Stomach smooth muscle (tissue), 2 donors: ENCODE data around the gene ABCC1.

Source experiments
- H3K27ac ChIP-seq: one replicate; pipeline ENCODE4 v1.7.0; 2013; ENCODE audit warnings: mild to moderate bottlenecking, low read length, inconsistent platforms
- H3K27me3 ChIP-seq, 2 donors: one replicate each; pipeline ENCODE4 v1.7.0; 2013; ENCODE audit warnings: low read length in 2 of 2; ENCODE audit not compliant: insufficient read depth in 2 of 2, control insufficient read depth in 1 of 2
- H3K36me3 ChIP-seq, 2 donors: one replicate each; pipeline ENCODE4 v1.7.0; 2013; ENCODE audit warnings: low read length in 2 of 2; ENCODE audit not compliant: control insufficient read depth in 2 of 2, insufficient read depth in 2 of 2
- H3K4me1 ChIP-seq: one replicate; pipeline ENCODE4 v1.7.0; 2013; ENCODE audit warnings: low read length; ENCODE audit not compliant: control insufficient read depth, insufficient read depth
- H3K4me3 ChIP-seq, 2 donors: one replicate each; pipeline ENCODE4 v1.7.0; 2013; ENCODE audit warnings: low read length in 2 of 2
- H3K9ac ChIP-seq, 2 donors: one replicate each; pipeline ENCODE4 v1.7.0; 2013; ENCODE audit warnings: low read length in 2 of 2, mild to moderate bottlenecking in 1 of 2
- H3K9me3 ChIP-seq, 2 donors: one replicate each; pipeline ENCODE4 v1.7.0; 2013; ENCODE audit warnings: low read length in 2 of 2; ENCODE audit not compliant: control insufficient read depth in 2 of 2
- donor health status: healthy.
- donor health status: Pancreatic carcinoma.

Gene ABCC1

DNA sequence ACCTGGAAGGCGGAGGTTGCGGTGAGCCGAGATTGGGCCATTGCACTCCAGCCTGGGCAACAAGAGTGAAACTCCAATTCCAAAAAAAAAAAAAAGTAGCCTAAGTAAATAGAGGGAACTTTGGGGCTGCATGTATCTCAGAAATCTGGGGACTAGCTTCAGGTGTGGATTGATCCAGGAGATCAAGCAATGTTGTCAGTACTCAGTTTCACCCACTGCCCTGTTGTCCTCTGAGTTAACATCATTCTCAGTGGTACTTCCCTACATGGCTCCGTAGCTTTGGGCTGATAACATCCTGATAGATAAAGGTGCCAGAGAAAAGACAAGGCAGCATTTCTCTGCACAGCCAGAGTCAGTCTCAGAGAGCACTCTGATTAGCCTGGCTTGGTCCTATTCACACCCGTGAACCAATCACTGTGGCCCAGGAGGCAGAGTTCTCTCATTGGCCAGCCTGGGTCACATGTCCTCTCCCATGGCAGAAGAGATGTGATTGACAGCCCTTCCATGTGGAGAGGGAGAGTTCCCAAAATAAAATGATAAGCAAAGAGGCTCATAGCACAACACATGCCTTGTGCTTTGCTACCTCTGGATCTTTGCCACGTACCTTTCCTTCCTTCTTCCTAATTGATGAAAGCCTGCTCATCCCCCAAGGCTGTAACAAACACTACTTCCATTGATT is 99.6 kb downstream of the ABCC1 start:
- Histone ChIP-seq H3K4me3 (no peak overlapping the region), H3K27ac (peak overlapping the region; percentile 37), H3K36me3 (peaks cover 36 to 59% of the 10 kb centered on the region in 2 donors), H3K9me3 (no peaks in the 10 kb centered on the region), H3K4me1 (peaks cover 11% of the 10 kb centered on the region), H3K9ac (no peak overlapping the region), H3K27me3 (no peaks in the 10 kb centered on the region)

DNA sequence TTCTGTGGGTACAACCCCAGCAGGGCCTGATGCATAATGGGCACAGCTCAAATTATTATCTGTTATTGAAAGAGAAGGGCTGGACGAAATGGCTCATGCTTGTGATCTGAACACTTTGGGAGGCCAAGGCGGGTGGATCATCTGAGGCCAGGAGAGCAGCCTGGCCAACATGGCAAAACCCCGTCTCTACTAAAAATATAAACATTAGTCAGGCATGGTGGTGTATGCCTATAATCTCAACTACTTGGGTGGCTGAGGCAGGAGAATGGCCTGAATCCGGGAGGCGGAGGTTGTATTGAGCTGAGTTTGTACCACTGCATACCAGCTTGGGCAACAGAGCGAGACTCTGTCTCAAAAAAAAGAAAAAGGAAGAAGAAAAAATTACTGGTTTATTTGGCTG is 100.7 kb downstream of the ABCC1 start:
- Histone ChIP-seq H3K9me3 (no peaks in the 10 kb centered on the region), H3K4me1 (peaks cover 11% of the 10 kb centered on the region), H3K27me3 (no peaks in the 10 kb centered on the region), H3K4me3 (no peak overlapping the region), H3K36me3 (peaks cover 36 to 51% of the 10 kb centered on the region in 2 donors), H3K27ac (peak overlapping the region; percentile 18), H3K9ac (no peak overlapping the region)

DNA sequence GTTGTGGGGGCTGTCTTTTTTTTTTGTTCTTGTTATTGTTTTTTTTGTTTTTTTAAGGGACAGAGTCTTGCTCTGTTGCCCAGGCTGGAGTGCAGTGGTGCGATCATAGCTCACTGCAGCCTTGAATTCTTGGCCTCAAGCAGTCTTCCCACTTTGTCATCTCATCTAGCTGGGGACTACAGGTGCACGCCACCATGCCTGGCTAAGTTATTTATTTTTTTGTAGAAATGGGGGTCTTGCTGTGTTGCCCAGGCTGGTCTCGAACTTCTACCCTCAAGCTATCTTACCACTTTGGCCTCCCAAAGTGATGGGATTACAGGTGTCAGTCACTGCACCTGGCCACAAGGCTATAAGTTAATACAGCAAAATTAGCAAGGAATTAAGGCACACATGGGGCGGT is 101.7 kb downstream of the ABCC1 start:
- Histone ChIP-seq H3K4me1 (peaks cover 6% of the 10 kb centered on the region), H3K27ac (no peak overlapping the region), H3K36me3 (peaks cover 29 to 46% of the 10 kb centered on the region in 2 donors), H3K4me3 (no peak overlapping the region), H3K9ac (no peak overlapping the region), H3K9me3 (no peaks in the 10 kb centered on the region), H3K27me3 (no peaks in the 10 kb centered on the region)

DNA sequence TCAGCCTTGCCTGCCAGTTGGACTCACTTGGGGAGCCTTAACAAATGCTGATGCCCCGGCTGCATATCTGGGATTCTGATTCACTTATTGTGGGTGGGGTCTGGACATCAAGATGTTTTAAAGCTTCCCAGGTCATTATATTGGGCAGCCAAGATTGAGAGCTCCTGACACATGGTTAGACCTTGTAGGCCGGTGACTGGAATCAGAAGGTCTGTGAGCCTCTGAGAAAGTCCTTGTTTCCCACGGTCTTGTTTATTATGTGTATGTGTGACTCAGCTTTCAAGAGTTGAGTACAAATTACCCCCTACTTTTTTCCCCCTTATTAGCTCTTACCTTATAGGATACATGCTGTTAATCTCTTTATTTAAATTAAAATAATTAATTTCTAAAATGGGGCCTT is 103.5 kb downstream of the ABCC1 start:
- Histone ChIP-seq H3K9ac (no peak overlapping the region), H3K36me3 (peaks cover 27 to 40% of the 10 kb centered on the region in 2 donors), H3K4me3 (no peak overlapping the region), H3K27me3 (no peaks in the 10 kb centered on the region), H3K4me1 (peaks cover 9% of the 10 kb centered on the region), H3K27ac (no peak overlapping the region), H3K9me3 (no peaks in the 10 kb centered on the region)

DNA sequence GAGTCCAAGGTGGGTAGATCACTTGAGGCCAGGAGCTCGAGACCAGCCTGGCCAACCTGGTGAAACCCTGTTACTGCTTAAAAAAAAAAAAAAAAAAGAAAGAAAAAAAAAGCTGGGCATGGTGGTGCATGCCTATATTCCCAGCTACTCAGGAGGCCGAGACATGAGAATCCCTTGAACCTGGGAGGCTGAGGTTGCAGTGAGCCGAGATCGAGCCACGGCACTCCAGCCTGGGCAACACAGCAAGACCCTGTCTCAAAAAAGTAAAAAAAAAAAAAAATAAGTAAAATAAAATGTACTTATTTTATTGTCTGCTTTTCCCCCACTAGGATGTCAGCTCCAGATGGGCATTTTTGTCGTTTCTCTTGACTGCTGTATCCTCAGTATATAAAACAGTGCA is 107.7 kb downstream of the ABCC1 start:
- Histone ChIP-seq H3K9ac (no peak overlapping the region), H3K36me3 (peaks cover 13 to 18% of the 10 kb centered on the region in 2 donors), H3K4me1 (peaks cover 37% of the 10 kb centered on the region), H3K27me3 (no peaks in the 10 kb centered on the region), H3K9me3 (no peaks in the 10 kb centered on the region), H3K4me3 (no peak overlapping the region), H3K27ac (peak overlapping the region; percentile 87)

DNA sequence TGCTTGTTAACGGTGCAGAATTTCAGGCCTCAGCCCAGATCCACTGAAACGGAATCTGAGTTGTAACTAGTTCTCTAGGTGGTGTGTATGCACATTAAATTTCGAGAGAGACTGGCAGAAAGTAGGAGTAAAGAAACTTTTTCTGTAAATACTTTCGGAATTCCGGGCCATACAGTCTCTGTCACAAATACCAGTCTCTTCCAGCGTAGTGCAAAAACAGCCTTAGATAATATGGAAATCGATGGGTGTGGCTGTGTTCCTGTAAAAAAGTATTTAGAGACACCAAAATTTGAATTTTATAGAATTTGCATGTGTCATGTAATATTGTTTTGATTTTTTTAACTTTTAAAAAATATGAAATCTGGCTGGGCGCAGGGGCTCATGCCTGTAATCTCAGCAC is 109.7 kb downstream of the ABCC1 start:
- Histone ChIP-seq H3K4me1 (peaks cover 48% of the 10 kb centered on the region), H3K9ac (no peak overlapping the region), H3K27me3 (no peaks in the 10 kb centered on the region), H3K36me3 (peaks cover 6 to 8% of the 10 kb centered on the region in 2 donors), H3K27ac (peak overlapping the region; percentile 87), H3K4me3 (no peak overlapping the region), H3K9me3 (no peaks in the 10 kb centered on the region)

DNA sequence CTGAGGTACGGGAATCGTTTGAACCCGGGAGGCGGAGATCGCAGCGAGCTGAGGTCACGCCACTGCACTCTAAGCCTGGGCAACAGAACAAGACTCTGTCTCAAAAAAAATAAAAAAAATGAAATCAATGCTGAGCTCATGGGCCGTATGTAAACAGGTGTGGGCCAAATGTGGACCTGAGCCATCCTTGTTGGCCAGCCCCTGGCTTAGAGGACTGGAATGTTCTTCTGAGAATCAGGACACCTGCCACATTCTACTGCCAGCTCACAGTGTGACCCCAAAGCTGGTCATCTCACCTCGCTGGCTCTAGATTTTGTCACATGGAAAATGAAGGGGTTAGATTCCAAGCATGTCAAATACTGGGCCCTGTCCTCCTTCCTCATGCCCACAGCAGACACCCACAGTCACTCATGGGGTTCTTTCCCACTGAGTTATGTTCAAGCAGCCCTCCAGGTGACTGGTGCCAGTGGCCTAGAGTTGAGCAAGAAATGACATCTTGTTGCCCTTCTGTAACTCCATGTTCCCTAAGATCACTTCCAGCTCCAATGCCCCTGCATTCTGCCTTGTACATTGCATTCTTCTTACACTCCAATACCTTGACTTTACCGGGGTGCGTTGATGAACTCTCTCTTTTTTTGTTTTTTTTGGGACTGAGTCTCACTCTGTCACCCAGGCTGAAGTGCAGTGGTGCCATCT is 110.6 kb downstream of the ABCC1 start:
- Histone ChIP-seq H3K4me3 (no peak overlapping the region), H3K36me3 (peaks cover 4 to 8% of the 10 kb centered on the region in 2 donors), H3K9ac (peak overlapping the region in 1 of 2 donors; percentile 28), H3K27me3 (no peaks in the 10 kb centered on the region), H3K27ac (peak overlapping the region; percentile 87), H3K4me1 (peaks cover 57% of the 10 kb centered on the region), H3K9me3 (no peaks in the 10 kb centered on the region)

DNA sequence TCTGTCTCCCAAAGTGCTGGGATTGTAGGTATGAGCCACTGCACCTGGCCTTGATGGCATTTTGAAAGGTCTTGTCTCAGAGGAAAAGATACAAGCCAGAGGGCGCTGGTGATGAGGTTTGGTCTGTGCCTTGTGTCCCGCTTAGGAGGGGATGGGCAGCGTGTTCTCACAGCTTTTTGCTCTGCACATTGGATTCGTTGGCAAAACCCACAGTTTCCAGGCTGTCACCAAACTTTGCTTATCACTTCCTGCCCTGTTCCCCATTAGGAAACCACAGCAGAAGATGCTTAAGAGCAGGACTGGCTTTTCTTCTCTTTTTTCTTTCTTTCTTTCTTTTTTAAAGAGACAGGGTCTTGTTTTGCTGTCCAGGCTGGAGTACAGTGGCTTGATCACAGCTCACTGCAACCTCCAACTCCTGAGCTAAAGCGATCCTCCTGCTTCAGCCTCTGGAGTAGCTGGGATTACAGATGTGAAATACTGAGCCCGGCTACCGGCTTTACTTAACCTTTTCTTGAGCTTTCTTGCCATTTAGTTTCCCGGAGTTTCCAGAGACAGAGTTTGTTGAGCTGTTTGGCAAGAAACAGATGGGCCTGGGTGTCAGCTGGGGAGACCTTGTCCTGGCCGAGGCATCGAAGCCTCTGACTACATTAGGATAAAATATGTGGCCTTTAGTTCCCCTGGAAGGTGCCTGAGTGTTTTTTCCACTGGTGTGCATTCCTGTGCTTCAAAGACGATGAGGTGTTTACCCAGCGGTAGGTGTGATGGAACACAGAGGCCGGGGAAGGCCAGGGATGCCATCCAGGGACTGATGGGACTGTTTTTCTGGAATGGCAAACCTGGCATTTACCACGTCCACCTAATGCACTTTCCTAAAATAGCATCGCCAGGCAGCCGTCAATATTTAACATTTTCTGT is 112.9 kb downstream of the ABCC1 start:
- Histone ChIP-seq H3K27ac (peak overlapping the region; percentile 87), H3K4me3 (peak overlapping the region in 1 of 2 donors; percentile 15), H3K4me1 (peaks cover 64% of the 10 kb centered on the region), H3K9me3 (no peaks in the 10 kb centered on the region), H3K9ac (peak overlapping the region; percentile 21 to 56), H3K36me3 (no peaks in the 10 kb centered on the region), H3K27me3 (no peaks in the 10 kb centered on the region)

DNA sequence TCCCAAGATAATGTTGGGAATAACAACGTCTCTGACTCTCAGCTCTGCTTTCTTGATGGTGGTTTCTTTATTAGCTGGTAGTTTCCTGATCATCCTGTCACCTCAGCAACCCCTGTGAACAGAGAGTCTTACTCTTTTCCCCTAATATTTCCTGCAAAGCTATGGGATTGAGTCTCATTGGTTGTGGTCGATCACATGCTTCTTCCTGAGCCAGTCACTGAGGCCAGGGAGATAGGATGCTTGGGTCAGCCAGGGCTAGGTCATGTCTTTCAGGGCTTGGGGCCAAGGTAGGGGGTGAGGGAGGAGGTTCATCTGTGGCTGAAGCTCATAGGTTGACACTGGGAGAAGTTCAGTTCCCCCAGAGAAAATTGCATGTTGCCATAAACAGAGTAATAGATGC is 114.3 kb downstream of the ABCC1 start:
- no peak overlapping the region for H3K9ac ChIP-seq
- no peaks in the 10 kb centered on the region for H3K9me3 ChIP-seq
- H3K36me3 ChIP-seq, result peaks cover 0 to 3% of the 10 kb centered on the region in 2 donors
- no peak overlapping the region for H3K4me3 ChIP-seq
- peaks cover 68% of the 10 kb centered on the region for H3K4me1 ChIP-seq
- peak overlapping the region; percentile 89 for H3K27ac ChIP-seq
- H3K27me3 ChIP-seq, result no peaks in the 10 kb centered on the region

DNA sequence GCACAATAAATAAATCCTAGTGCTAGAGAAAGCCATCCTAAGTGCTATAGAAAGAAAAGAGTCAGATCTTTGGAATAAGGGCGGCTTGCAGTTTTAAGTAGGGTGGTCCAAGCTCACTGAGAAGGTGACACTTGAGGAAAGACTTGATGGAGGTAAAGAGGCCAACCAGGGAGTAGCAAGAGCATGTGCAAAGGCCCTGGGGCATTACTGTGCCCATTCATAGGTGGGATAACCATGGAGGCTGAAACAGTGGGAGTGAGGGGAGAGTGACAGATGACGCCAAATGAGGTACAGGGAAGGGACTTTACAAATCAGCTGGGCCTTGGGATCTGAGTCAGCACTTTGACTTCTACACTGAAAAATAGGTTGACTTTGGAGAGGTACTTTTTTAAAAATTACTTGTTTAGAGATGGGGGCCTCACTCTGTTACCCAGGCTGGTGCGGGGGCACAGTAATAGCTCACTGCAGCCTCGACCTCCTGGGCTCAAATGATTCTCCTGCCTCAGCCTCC is 115.5 kb downstream of the ABCC1 start:
- peak overlapping the region; percentile 89 for H3K27ac ChIP-seq
- H3K9ac ChIP-seq, result no peak overlapping the region
- H3K4me1 ChIP-seq, result peaks cover 62% of the 10 kb centered on the region

More for the DNA sequence above, 115.5 kb downstream of the ABCC1 start:
- Histone ChIP-seq H3K36me3 (peaks cover 0 to 3% of the 10 kb centered on the region in 2 donors), H3K27me3 (no peaks in the 10 kb centered on the region), H3K4me3 (no peak overlapping the region), H3K9me3 (no peaks in the 10 kb centered on the region)
